ENCODE results near the gene SLA2. TPM values are rescaled to one million over a fixed set of nuclear protein-coding genes. Genes with fewer than 3 reads are reported as not detected.
A peak's percentile ranks its signal among the peaks of the same experiment; 100 is the strongest.
"Not testable (repeated sequence)": the region's sequence is repeated elsewhere in the genome, so short reads cannot be mapped to it uniquely, and the experiment has no call there.

Gene SLA2
- total and polyA plus RNA-seq, 4 experiments from 2014 or later: 12.7 to 29.9 (median 21.5) TPM

- ChIA-PET POLR2A (ENCODE audit: partially characterized antibody) (interaction anchor here (0.6 kb wide), 1 partner anchor 16 kb away, joined by 3 read pairs; no protein-coding TSS in a partner anchor), CTCF (ENCODE audit: partially characterized antibody) (interaction anchor here (1.2 kb wide), 1 partner anchor 182 kb away, joined by 3 read pairs; no protein-coding TSS in a partner anchor)
- no peak overlapping the region for H3K4me3 Mint-ChIP-seq
- Histone ChIP-seq H3K36me3 (ENCODE audit: insufficient read depth, low read length) (peaks cover 4% of the 10 kb centered on the region), H3K4me3 (ENCODE audit: low read length in 2 of 2) (no peak overlapping the region), H3K27me3 (ENCODE audit: insufficient read depth, low read length) (no peaks in the 10 kb centered on the region), H3K4me1 (ENCODE audit: insufficient read depth, low read length) (no peaks in the 10 kb centered on the region), H3K9me3 (ENCODE audit: control insufficient read depth in 1 of 2, low read length in 2 of 2) (no peaks in the 10 kb centered on the region), H3K27ac (ENCODE audit: low read depth, low read length) (no peak overlapping the region)
- H3K27ac Mint-ChIP-seq: no peak overlapping the region
- H3K9me3 Mint-ChIP-seq: no peaks in the 10 kb centered on the region
- H3K27me3 Mint-ChIP-seq: no peaks in the 10 kb centered on the region
- intact Hi-C loops (cut with micrococcal nuclease): no loop called here
- no peak for DNase-seq
- peaks cover 42 to 43% of the 10 kb centered on the region in 2 donors for H3K36me3 Mint-ChIP-seq
- no peaks in the 10 kb centered on the region for H3K4me1 Mint-ChIP-seq
Observed at GRCh38 chr20:36682311-36682710, 36.3 kb upstream of the SLA2 start.

DNA sequence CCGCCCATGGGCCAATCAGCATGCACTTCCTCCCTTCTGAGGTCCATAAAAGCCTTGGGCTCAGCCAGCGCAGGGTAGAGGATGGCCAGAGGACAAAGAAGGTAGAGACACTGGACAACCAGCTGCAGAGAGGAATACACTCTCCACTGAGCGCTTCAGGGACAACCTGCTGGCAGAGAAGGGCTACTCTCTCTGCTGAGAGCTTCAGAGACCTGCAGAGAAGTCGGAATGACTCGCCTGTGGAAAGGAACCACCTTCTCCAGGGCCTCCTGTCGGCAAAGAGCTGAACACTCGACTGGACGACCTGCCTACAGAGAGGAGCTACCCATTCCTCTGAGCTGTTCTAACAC, 31.4 kb upstream of the SLA2 start:
- Histone ChIP-seq H3K36me3 (ENCODE audit: insufficient read depth, low read length) (no peaks in the 10 kb centered on the region), H3K4me3 (ENCODE audit: low read length in 2 of 2) (no peak overlapping the region), H3K27me3 (ENCODE audit: insufficient read depth, low read length) (no peaks in the 10 kb centered on the region), H3K4me1 (ENCODE audit: insufficient read depth, low read length) (no peaks in the 10 kb centered on the region), H3K27ac (ENCODE audit: low read depth, low read length) (no peak overlapping the region), H3K9me3 (ENCODE audit: control insufficient read depth in 1 of 2, low read length in 2 of 2) (no peaks in the 10 kb centered on the region)
- intact Hi-C loops (cut with micrococcal nuclease): no loop called here
- Mint-ChIP-seq H3K27ac (no peak overlapping the region), H3K36me3 (peaks cover 24 to 25% of the 10 kb centered on the region in 2 donors), H3K4me1 (no peaks in the 10 kb centered on the region), H3K9me3 (no peaks in the 10 kb centered on the region), H3K4me3 (no peak overlapping the region), H3K27me3 (no peaks in the 10 kb centered on the region)
- ChIA-PET POLR2A (ENCODE audit: partially characterized antibody) (no interaction called here), CTCF (ENCODE audit: partially characterized antibody) (no interaction called here)
- DNase-seq: no peak

DNA sequence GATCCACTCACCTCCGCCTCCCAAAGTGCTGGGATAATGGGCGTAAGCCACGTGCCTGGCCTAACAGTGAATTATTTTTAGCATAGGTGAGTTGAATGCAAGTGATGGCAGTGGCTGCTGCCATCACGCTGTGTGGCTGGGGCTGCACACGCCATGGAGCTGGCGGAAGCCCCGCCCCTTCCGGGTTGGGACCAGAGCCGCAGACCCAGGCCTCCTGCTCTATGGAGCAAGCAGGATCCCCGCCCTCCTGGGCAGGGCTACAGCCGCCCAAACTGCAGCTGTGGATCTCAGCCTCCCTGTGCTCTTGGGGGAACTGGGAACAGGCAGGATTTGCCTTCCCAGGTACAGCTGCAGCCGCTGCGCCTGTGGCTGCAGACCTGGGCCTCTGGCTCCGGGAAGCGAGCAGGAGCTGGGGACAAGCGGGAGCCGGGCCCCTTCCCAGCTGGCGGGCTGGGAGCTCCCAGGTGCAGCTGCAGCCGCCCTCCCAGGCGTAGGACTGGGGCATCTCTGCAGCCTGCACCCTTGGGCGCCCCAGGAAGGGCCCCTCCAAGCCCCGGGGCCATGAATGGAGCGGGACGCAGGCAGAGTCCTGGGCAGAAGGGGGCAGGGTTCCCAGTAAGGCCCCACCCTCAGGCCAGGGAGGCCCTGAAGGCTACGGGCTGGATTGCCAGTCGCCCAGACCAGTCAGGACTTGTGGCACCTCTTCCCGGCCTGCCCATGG, 30.9 kb upstream of the SLA2 start:
- Mint-ChIP-seq H3K4me3 (no peak overlapping the region), H3K27ac (no peak overlapping the region), H3K36me3 (peaks cover 19 to 21% of the 10 kb centered on the region in 2 donors), H3K4me1 (no peaks in the 10 kb centered on the region), H3K27me3 (no peaks in the 10 kb centered on the region), H3K9me3 (no peaks in the 10 kb centered on the region)
- H3K36me3 ChIP-seq (ENCODE audit: insufficient read depth, low read length): no peaks in the 10 kb centered on the region
- intact Hi-C loops (cut with micrococcal nuclease): no loop called here
- ChIA-PET POLR2A (ENCODE audit: partially characterized antibody) (no interaction called here), CTCF (ENCODE audit: partially characterized antibody) (no interaction called here)
- no peaks in the 10 kb centered on the region for H3K27me3 ChIP-seq (ENCODE audit: insufficient read depth, low read length)
- H3K9me3 ChIP-seq (ENCODE audit: control insufficient read depth in 1 of 2, low read length in 2 of 2): no peaks in the 10 kb centered on the region
- no peak overlapping the region for H3K4me3 ChIP-seq (ENCODE audit: low read length in 2 of 2)
- no peak for DNase-seq
- H3K4me1 ChIP-seq (ENCODE audit: insufficient read depth, low read length): no peaks in the 10 kb centered on the region
- H3K27ac ChIP-seq (ENCODE audit: low read depth, low read length): no peak overlapping the region

DNA sequence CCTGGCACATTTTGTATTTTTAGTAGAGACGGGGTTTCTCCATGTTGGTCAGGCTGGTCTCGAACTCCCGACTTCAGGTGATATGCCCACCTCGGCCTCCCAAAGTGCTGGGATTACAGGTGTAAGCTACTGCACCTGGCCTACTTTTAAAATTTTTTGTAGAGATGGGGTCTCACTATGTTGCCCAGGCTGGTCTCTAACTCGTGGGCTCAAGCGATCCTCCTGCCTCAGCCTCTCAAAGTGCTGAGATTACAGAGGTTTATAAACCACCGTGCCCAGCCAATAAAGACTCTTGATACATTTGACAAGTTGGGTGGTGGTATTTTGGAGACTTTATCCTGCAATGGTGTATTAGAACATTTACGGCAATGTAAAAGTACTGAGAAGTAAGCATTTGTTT, 29.5 kb upstream of the SLA2 start:
- H3K9me3 Mint-ChIP-seq; H3K27ac Mint-ChIP-seq; H3K9me3 ChIP-seq (ENCODE audit: control insufficient read depth in 1 of 2, low read length in 2 of 2); H3K27me3 ChIP-seq (ENCODE audit: insufficient read depth, low read length); DNase-seq; H3K4me3 ChIP-seq (ENCODE audit: low read length in 2 of 2); POLR2A ChIA-PET (ENCODE audit: partially characterized antibody); H3K4me1 ChIP-seq (ENCODE audit: insufficient read depth, low read length); intact Hi-C loops (cut with micrococcal nuclease); H3K4me3 Mint-ChIP-seq; H3K27ac ChIP-seq (ENCODE audit: low read depth, low read length); H3K36me3 ChIP-seq (ENCODE audit: insufficient read depth, low read length); H3K4me1 Mint-ChIP-seq; H3K27me3 Mint-ChIP-seq: not testable (repeated sequence)
- peaks cover 13 to 16% of the 10 kb centered on the region in 2 donors for H3K36me3 Mint-ChIP-seq
- CTCF ChIA-PET (ENCODE audit: partially characterized antibody): interaction anchor here (0.9 kb wide), 1 partner anchor 9 kb away, joined by 3 read pairs; no protein-coding TSS in a partner anchor

- intact Hi-C loops (cut with micrococcal nuclease): no loop called here
- ChIA-PET CTCF (ENCODE audit: partially characterized antibody) (no interaction called here), POLR2A (ENCODE audit: partially characterized antibody) (no interaction called here)
- H3K4me1 ChIP-seq (ENCODE audit: insufficient read depth, low read length): no peaks in the 10 kb centered on the region
- H3K4me1 Mint-ChIP-seq: no peaks in the 10 kb centered on the region
- H3K27me3 Mint-ChIP-seq: no peaks in the 10 kb centered on the region
- H3K36me3 ChIP-seq (ENCODE audit: insufficient read depth, low read length): no peaks in the 10 kb centered on the region
- no peak overlapping the region for H3K4me3 ChIP-seq (ENCODE audit: low read length in 2 of 2)
- H3K9me3 Mint-ChIP-seq: no peaks in the 10 kb centered on the region
- DNase-seq: no peak
- H3K9me3 ChIP-seq (ENCODE audit: control insufficient read depth in 1 of 2, low read length in 2 of 2): no peaks in the 10 kb centered on the region
- H3K27me3 ChIP-seq (ENCODE audit: insufficient read depth, low read length): no peaks in the 10 kb centered on the region
- no peak overlapping the region for H3K27ac ChIP-seq (ENCODE audit: low read depth, low read length)
- peaks cover 14 to 15% of the 10 kb centered on the region in 2 donors for H3K36me3 Mint-ChIP-seq
- no peak overlapping the region for H3K4me3 Mint-ChIP-seq
- no peak overlapping the region for H3K27ac Mint-ChIP-seq
Observed at GRCh38 chr20:36672991-36673390, 27.0 kb upstream of the SLA2 start.

DNA sequence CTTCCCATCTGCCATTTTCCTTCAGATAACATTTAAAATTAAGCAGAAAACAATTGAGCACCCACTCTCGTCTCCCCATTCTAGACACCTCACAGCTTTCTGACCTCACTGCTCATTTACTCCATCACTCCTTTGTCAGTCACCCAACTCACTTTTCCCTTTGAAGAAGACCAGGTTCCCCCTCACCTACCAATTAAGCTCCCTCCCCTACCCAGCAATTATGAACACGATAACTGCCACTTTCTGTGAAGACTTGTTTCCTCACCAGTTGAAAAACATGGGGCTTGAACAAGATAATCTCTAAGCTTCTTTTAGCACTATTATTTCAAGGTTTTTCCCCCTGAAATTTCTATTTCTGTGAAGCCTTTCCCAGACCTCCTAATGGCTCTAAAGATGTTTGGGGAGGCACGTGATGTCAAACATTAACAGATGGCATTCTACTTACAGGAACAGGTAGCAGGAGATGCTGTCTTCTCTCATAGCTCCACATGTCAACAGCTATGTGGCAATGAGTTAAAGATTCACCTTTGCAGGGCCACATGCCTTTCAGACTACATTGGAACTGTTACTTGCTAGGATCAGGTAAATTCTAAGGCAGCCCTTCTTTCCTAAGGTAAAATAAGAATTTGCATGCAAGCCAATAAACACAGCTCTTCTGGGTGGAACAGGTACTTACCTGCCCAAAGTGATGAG, 24.8 kb upstream of the SLA2 start:
- Histone ChIP-seq H3K27ac (ENCODE audit: low read depth, low read length) (no peak overlapping the region), H3K9me3 (ENCODE audit: control insufficient read depth in 1 of 2, low read length in 2 of 2) (no peaks in the 10 kb centered on the region), H3K4me3 (ENCODE audit: low read length in 2 of 2) (no peak overlapping the region), H3K36me3 (ENCODE audit: insufficient read depth, low read length) (no peaks in the 10 kb centered on the region), H3K4me1 (ENCODE audit: insufficient read depth, low read length) (no peaks in the 10 kb centered on the region), H3K27me3 (ENCODE audit: insufficient read depth, low read length) (no peaks in the 10 kb centered on the region)
- intact Hi-C loops (cut with micrococcal nuclease): no loop called here
- H3K27me3 Mint-ChIP-seq: no peaks in the 10 kb centered on the region
- no peak for DNase-seq
- no peak overlapping the region for H3K4me3 Mint-ChIP-seq
- H3K27ac Mint-ChIP-seq: peak overlapping the region in 1 of 7 donors; percentile 2
- CTCF ChIA-PET (ENCODE audit: partially characterized antibody): interaction anchor here (0.6 to 1.7 kb wide), 2 partner anchors 84 to 182 kb away, joined by 3 to 6 read pairs; no protein-coding TSS in a partner anchor
- H3K4me1 Mint-ChIP-seq: no peaks in the 10 kb centered on the region
- POLR2A ChIA-PET (ENCODE audit: partially characterized antibody): no interaction called here
- H3K36me3 Mint-ChIP-seq: peaks cover 13 to 18% of the 10 kb centered on the region in 2 donors
- no peaks in the 10 kb centered on the region for H3K9me3 Mint-ChIP-seq

DNA sequence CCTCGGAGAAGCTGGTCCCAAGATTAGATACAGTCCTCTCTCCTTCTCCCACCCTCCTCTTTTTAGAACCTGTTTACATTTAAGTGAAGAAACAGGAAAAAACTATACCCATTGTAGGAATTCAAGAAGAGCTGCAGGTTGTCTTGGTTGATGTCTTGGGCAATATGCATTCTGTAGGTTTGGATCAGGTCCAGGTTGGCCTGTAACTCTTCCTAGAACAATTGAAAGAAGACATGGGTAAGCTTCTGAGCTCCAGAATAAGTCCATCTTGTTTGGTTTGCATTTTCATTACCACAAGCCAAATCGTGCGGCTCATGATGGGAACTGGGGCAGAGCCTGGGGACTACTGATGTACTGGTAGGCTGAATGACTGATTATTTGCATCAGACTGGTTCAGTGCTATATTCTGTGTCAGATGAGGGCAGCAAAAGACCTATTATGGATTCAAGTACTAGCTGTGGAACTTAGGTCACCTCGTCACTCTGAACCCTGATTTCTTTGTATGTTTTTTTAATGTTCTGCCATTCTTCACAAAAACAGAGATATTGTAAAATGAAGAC, 20.3 kb upstream of the SLA2 start:
- CTCF ChIA-PET (ENCODE audit: partially characterized antibody): interaction anchor here (0.8 to 2.7 kb wide), 10 partner anchors 9 to 1611 kb away, joined by 3 to 10 read pairs (median 4); partner anchors contain the start of gene SLA2
- no peak for DNase-seq
- Mint-ChIP-seq H3K4me3 (no peak overlapping the region), H3K9me3 (no peaks in the 10 kb centered on the region), H3K27me3 (no peaks in the 10 kb centered on the region), H3K4me1 (peaks cover 0 to 1% (median under 1%) of the 10 kb centered on the region in 4 donors), H3K36me3 (peaks cover 14 to 35% of the 10 kb centered on the region in 2 donors), H3K27ac (peak overlapping the region in 1 of 7 donors; percentile 27)
- H3K9me3 ChIP-seq (ENCODE audit: control insufficient read depth in 1 of 2, low read length in 2 of 2): no peaks in the 10 kb centered on the region
- POLR2A ChIA-PET (ENCODE audit: partially characterized antibody): interaction anchor here (1.0 kb wide), 1 partner anchor 10 kb away, joined by 4 read pairs; no protein-coding TSS in a partner anchor
- peaks cover 6% of the 10 kb centered on the region for H3K36me3 ChIP-seq (ENCODE audit: insufficient read depth, low read length)
- no peaks in the 10 kb centered on the region for H3K27me3 ChIP-seq (ENCODE audit: insufficient read depth, low read length)
- H3K4me1 ChIP-seq (ENCODE audit: insufficient read depth, low read length): no peaks in the 10 kb centered on the region
- no peak overlapping the region for H3K4me3 ChIP-seq (ENCODE audit: low read length in 2 of 2)
- no peak overlapping the region for H3K27ac ChIP-seq (ENCODE audit: low read depth, low read length)
- intact Hi-C loops (cut with micrococcal nuclease): no loop called here
